ENCODE data around the gene TLL2. TPM values are rescaled to one million over a fixed set of nuclear protein-coding genes. Genes with fewer than 3 reads are reported as not detected.

TLL2 gene
- total RNA-seq, 4 donors from 2014 or later, result 0.30 to 0.60 TPM; not detected in 2

DNA sequence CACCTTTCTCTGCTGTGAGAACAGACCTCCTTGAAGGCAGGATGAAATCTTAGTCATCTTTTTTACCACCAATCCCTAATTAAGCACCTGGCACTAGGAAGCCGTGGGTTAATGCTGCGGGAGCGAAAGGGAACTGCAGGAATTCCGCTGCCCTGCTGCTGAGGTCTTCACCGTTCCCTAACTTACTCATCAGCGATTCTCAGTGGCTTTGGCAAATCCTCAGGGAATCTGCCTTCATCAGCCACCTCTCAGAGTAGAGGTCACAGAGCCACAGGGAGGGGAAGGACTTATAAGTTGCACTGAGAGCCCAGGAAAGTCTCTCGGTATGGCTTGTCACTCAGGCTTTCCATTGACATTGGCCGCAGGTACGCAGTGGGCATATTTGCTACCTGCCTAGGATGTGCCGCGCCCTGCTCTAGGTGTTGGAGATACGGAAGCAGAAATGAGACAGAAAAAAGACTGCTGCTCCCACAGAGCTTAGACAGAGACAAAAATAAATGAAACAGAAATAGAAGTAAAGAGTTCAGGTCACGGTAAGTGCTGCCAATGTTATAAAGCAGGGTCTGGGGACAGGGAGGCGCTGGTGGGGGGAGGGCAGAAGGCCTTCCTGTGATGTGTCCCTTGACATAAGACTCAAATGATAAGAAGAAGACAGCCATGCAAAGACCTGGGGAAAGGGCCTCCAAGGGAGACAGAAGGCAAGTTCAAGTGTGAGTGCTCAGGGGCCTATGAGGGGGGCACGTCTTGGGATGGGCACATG lies 82.3 kb downstream of the TLL2 start:
- H3K27me3 ChIP-seq, result peaks cover 13% of the 10 kb centered on the region
- H3K4me1 ChIP-seq, result no peaks in the 10 kb centered on the region
- DNase-seq (ENCODE audit: low spot score in 2 of 2), result peak in 1 of 2 donors; percentile 57
- TF ChIP-seq, protein P1, sequence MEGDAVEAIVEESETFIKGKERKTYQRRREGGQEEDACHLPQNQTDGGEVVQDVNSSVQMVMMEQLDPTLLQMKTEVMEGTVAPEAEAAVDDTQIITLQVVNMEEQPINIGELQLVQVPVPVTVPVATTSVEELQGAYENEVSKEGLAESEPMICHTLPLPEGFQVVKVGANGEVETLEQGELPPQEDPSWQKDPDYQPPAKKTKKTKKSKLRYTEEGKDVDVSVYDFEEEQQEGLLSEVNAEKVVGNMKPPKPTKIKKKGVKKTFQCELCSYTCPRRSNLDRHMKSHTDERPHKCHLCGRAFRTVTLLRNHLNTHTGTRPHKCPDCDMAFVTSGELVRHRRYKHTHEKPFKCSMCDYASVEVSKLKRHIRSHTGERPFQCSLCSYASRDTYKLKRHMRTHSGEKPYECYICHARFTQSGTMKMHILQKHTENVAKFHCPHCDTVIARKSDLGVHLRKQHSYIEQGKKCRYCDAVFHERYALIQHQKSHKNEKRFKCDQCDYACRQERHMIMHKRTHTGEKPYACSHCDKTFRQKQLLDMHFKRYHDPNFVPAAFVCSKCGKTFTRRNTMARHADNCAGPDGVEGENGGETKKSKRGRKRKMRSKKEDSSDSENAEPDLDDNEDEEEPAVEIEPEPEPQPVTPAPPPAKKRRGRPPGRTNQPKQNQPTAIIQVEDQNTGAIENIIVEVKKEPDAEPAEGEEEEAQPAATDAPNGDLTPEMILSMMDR (IDR thresholded peaks at IDR 0.05), result no peak
- H3K9me3 ChIP-seq, result no peaks in the 10 kb centered on the region
- no peaks in the 10 kb centered on the region for H3K36me3 ChIP-seq
- no peak overlapping the region for H3K27ac ChIP-seq
- WGBS, result 81% methylated on average over 15 of the region's 15 CpGs
- H3K4me3 ChIP-seq, result no peak overlapping the region

DNA sequence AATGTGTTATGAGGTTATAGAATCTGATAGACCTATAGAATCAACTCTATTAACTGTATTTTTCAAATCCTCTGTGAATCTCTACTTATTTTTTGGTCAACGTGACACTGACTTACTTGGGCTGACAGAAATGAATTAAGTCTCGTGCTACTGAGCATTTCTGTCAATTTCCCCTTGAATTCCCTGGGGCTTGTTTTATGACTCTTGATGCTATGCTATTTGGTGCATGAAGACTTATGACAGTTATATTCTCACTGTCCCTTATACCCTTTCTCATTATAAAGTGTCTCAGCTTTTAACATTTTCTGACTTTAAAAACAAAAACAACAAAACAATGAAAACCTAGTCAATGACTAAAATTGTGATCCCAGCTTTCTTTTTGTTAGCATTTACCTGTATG lies 86.4 kb downstream of the TLL2 start:
- 74% methylated on average over 2 of the region's 2 CpGs for WGBS
- no peak for DNase-seq (ENCODE audit: low spot score in 2 of 2)
- no peaks in the 10 kb centered on the region for H3K36me3 ChIP-seq
- no peaks in the 10 kb centered on the region for H3K9me3 ChIP-seq
- no peak overlapping the region for H3K27ac ChIP-seq
- TF ChIP-seq POLR2A (IDR thresholded peaks at IDR 0.05) (no peak), EP300 (IDR thresholded peaks at IDR 0.05) (no peak), POLR2AphosphoS5 (IDR thresholded peaks at IDR 0.05) (no peak)
- TF ChIP-seq, protein P1 (IDR thresholded peaks at IDR 0.05), result no peak
- no peak overlapping the region for H3K4me3 ChIP-seq
- H3K27me3 ChIP-seq, result peaks cover 13% of the 10 kb centered on the region
- peaks cover 1% of the 10 kb centered on the region for H3K4me1 ChIP-seq

DNA sequence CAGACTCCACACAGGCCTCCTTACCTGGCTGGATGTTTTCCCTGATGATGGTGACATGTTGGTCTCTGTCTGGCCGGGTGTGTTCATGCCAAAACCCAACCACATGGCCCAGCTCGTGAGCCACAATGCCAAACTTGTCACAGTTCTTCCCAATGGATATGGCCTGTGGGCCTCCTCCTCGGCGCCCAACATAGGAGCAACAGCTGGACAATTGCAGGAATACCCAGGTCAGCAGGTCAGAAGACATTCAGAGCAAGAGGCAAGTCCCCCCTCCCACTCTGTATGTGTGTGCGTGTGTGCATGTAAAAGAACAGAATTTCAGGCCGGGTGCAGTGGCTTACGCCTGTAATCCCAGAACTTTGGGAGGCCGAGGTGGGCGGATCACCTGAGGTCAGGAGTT lies 91.2 kb downstream of the TLL2 start:
- no peak overlapping the region for H3K27ac ChIP-seq
- H3K9me3 ChIP-seq, result no peaks in the 10 kb centered on the region
- no peak for TF ChIP-seq POLR2A (IDR thresholded peaks at IDR 0.05)
- no peak for TF ChIP-seq EP300 (IDR thresholded peaks at IDR 0.05)
- TF ChIP-seq, protein P1 (IDR thresholded peaks at IDR 0.05), result no peak
- TF ChIP-seq POLR2AphosphoS5 (IDR thresholded peaks at IDR 0.05), result no peak
- peaks cover 2% of the 10 kb centered on the region for H3K4me1 ChIP-seq
- H3K27me3 ChIP-seq, result peaks cover 1% of the 10 kb centered on the region
- no peak for DNase-seq (ENCODE audit: low spot score in 2 of 2)
- 94% methylated on average over 9 of the region's 9 CpGs for WGBS
- no peak overlapping the region for H3K4me3 ChIP-seq
- H3K36me3 ChIP-seq, result no peaks in the 10 kb centered on the region

DNA sequence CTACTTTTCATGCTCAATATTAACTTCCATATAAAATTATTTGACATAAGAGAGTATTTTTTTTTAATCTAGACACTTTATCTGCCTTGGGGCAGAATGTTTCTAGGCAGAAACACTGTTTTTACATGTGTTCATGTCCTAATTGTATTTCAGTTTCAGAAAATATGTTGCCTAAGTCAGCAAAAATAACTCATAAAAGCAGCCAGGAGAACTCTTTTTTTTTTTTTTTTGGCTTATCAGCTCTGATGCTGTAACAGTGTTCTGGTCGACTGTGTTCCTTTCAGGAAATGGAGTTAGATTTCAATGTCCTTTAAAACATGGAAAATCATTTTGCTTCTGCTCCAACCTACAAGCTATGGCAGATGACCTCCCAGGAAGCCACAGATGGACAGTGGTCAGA lies 91.7 kb downstream of the TLL2 start:
- Histone ChIP-seq H3K27ac (no peak overlapping the region), H3K9me3 (no peaks in the 10 kb centered on the region), H3K27me3 (no peaks in the 10 kb centered on the region), H3K4me1 (peaks cover 5% of the 10 kb centered on the region), H3K36me3 (no peaks in the 10 kb centered on the region), H3K4me3 (no peak overlapping the region)
- DNase-seq (ENCODE audit: low spot score in 2 of 2), result no peak
- no peak for TF ChIP-seq POLR2A (IDR thresholded peaks at IDR 0.05)
- WGBS, result 19% methylated on average over 1 of the region's 1 CpG

DNA sequence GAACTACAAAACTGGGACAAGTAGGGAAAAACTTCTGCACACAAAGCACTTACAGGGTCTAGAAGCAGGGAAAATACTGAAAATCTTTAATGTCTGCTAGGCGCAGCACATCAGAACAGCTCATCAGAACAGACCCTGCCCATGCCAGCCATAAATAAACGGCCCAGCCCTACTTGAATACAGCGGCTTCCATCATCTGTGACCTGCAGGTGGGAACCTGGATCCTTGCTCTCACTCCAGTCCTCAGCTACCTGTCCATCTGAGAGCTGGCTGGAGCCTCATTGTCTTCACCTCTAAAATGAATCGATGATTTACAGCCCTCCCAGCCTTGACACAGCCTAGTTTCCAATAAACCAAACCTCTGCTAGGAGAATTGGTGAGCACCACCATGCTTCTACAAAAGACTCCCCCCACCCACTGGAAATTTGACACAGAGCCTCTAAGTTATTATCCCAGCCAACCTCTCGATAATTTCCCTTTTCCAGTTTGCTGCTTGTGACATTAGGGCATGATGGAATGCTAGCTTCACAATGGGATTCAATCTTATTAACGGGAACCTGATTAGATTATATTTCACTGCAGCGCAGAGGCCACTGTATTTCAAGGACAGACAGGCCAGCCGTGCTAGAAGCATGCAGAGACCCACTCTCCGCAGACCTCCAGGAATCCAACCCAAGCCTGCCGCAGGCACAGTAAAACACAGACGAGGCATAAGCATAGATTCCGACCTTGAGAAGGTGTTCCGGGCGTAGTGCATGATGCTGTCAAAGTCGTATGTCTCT lies 93.3 kb downstream of the TLL2 start:
- no peaks in the 10 kb centered on the region for H3K9me3 ChIP-seq
- H3K36me3 ChIP-seq, result no peaks in the 10 kb centered on the region
- H3K4me3 ChIP-seq, result no peak overlapping the region
- H3K27ac ChIP-seq, result no peak overlapping the region
- 93% methylated on average over 15 of the region's 15 CpGs for WGBS
- no peaks in the 10 kb centered on the region for H3K27me3 ChIP-seq
- TF ChIP-seq, protein P1 (IDR thresholded peaks at IDR 0.05), result no peak
- no peak for TF ChIP-seq POLR2AphosphoS5 (IDR thresholded peaks at IDR 0.05)
- TF ChIP-seq EP300 (IDR thresholded peaks at IDR 0.05), result no peak
- no peak for TF ChIP-seq POLR2A (IDR thresholded peaks at IDR 0.05)
- H3K4me1 ChIP-seq, result peaks cover 18% of the 10 kb centered on the region
- no peak for DNase-seq (ENCODE audit: low spot score in 2 of 2)
